ENCODE measurements around the gene ANKS3.

The ANKS3 gene

DNA sequence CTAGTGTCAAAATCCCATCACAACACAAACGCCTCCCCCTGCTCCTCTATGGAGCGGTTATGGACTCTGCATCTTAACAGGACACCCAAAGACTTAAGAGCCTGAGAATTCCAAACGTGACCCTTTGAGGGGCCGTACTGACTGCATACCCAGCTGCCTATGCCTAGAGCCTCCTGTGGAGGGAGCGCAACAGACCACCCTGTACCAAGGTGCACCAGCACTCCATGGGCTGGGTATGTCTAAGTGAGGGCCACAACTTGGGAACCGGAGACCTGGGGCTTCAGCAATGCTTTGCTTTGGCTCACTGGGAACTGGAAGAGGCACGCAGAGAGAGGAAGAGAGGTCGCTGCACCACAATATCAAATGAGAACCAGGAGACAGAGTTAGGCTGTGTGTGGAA, 5.4 kb downstream of the ANKS3 start:
- no peak for DNase-seq (ENCODE audit: low read depth in 2 of 2)

DNA sequence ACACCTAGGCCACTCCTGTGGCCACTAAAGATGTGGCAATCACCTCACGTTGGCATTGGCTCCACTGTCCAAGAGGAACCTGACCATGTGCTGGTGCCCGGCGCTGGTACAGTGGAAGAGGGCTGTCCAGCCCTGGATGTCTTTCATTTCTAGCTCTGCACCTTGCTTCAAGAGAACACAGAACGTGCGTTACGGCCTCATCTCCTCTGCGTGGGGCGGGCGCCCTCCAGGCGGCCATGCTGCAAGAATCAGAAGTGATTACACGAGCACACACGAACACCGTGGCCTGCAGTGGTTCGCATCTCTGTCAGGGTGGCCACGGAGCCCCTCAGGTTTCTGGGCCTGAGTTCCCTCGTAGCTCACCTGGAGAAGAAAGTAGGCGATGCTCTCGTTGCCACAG, 7.5 kb downstream of the ANKS3 start:
- no peak for DNase-seq (ENCODE audit: low read depth in 2 of 2)

- no peak for DNase-seq (ENCODE audit: low read depth in 2 of 2)
Measured at GRCh38 chr16:4724661-4725270, 9.3 kb downstream of the ANKS3 start.

DNA sequence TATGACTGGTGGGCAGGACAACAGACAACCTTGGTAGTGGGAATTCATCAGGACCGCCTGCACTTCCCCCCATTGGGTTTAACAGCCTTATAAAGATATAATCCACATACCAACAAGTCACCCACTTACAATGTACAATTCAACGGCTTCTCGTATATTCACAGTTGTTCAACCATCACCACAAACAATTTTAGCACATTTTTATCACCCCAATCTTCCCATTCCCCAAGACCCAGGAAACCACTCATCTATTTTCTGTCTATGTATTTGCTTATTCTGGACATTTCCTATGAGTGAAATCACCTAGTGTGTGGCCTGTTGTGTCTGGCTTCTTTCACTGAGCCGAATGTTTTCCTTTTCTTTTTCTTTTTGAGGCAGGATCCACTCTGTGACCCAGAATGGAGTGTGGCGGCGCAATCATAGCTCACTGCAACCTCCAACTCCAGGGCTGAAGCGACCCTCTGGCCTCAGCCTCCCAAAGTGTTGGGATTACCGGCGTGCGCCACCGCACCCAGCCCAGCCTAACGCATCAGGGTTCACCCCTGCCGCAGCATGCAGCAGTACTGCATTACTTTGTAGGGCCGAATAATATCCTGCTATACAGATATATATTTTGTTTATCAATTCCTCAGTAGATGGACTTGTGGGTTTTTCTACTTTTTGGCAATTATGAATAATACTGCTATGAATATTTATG, 10.9 kb downstream of the ANKS3 start:
- no peak for DNase-seq (ENCODE audit: low read depth in 2 of 2)

GRCh38 chr16:4718466-4718865, 15.6 kb downstream of the ANKS3 start:
- no peak for DNase-seq (ENCODE audit: low read depth in 2 of 2)

GRCh38 chr16:4714996-4715395, 19.1 kb downstream of the ANKS3 start:
- no peak for DNase-seq (ENCODE audit: low read depth in 2 of 2)

GRCh38 chr16:4713663-4714501, 20.2 kb downstream of the ANKS3 start:
- DNase-seq (ENCODE audit: low read depth in 2 of 2): no peak

GRCh38 chr16:4709481-4709880, 24.6 kb downstream of the ANKS3 start:
- DNase-seq (ENCODE audit: low read depth in 2 of 2): no peak

DNA sequence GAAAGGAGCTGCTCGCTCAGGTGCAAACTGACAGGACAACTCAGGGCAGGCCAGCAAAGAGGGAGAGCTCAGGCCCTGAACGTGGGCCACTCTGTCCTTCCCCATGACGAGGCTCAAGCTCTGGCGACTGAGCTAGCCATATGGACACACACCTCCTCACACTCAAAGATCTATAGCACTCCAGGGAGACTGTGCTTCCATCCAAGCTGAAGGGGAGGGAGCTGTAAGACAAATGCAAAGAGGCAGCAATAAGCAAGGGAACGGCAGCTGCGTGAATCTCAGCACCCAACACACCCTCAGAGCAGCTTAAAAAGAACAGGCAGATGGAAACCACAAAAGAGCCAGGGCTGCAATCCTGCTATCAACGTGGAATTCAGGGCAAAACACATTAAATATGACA, 27.2 kb downstream of the ANKS3 start:
- no peak for DNase-seq (ENCODE audit: low read depth in 2 of 2)

- no peak for DNase-seq (ENCODE audit: low read depth in 2 of 2)
Measured at GRCh38 chr16:4704913-4705312, 29.2 kb downstream of the ANKS3 start.

DNA sequence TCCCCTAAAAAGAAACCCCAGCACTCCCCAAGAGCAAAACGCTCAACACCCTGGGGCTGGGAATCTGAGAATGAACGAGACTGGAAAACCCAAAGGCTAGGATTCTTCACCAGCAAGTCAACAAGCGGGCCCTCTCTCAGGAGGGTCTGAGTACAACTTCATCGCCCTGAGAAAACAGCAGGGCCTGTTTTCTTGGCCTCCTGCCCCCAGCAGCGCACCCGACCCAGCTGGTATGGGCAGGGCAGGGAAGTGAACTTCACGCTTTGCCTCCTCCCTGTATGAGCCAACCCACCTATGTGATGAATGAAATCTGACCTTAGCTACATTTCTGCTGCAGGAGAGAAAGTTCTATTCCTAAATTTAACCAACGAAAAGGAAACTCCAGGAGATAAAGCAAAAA, 29.6 kb downstream of the ANKS3 start:
- no peak for DNase-seq (ENCODE audit: low read depth in 2 of 2)

DNA sequence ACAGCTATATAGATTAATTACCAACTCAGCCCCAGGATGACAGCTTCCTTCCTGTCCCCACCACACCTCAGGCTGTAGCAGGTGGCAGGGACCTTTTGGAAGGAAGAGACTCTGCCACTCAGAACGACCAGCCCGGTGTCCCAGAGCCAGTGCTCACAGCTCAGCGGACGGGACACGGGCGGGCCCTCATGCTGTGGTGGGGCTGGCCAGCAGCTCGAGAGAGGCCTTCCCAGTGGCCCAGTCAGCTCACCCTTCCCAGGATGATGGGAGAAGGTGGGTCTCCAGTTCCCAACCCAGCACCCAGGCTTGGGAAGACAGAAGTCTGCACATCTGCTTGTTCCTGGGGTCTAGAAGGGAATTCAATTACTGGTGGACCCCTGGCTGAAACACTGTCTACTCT, 30.2 kb downstream of the ANKS3 start:
- no peak for DNase-seq (ENCODE audit: low read depth in 2 of 2)

GRCh38 chr16:4702466-4702808, 31.6 kb downstream of the ANKS3 start:
- DNase-seq (ENCODE audit: low read depth in 2 of 2): no peak

DNA sequence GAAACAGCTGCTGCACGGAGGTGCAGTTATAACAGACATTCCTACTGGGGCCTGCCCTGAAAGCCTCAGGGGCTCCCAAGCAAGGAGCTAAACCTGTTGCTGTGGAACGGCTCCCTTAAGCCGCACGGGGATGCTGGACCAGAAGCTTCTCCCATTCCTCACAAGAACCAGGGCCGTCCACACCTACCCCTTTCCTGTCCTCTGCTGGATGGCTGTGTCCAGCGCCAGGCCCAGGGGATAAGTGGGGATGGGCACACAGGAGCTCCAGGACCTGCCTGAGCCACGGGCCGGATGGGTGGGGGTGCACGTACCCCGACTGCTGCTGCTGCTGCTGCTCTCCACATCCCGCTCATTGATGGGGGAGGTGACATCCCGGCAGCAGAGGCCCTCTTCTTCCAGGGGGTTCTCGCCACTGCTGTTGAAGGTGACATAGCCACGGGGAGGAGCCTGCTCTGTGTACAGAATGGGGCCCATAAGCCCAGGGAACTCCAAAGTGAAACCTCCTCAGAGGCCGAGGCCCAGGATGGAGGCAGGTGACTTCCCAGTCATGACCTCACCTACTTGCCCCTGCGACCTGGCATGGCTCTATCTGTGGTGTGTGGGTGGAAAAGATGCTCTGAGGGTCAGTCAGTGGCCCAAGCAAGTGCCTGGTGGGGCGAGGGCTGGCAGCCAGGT, 32.1 kb downstream of the ANKS3 start:
- DNase-seq (ENCODE audit: low read depth in 2 of 2): no peak

DNA sequence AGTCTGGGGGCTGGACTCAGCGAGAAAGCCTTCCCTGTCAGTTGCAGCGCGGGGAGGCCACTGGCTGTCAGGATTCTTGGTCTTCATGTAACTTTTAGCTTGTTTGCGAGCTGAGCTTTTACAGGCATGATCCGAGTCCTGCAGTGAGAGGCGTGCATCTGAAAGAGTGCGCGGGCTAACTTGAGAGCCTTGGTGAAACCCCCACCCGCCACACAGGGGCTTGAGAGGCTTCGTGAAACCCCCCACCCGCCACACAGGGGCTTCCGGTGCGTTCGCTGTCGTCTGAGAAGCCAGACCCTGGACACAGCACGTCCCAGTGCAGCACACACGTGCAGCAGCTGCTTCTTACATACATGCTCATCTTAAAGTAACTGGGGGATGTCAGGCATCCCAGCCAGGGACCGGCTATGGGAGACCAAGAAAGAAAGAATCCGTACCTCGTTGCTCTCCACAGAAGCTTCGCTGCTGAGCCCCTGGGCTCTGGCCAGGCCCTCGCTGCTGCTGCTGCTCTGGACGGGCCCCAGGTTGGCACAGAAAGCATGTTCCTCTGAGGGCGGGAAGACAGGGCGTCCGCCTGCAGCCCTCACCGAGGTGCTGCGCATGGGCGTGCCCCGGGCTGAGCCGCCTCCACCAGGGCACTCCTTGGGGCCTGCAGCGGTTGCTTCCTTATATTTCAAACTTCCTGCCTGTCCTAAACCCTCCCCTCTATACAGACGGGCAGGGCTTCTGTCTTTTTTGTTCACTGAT, 32.9 kb downstream of the ANKS3 start:
- DNase-seq (ENCODE audit: low read depth in 2 of 2): no peak

DNA sequence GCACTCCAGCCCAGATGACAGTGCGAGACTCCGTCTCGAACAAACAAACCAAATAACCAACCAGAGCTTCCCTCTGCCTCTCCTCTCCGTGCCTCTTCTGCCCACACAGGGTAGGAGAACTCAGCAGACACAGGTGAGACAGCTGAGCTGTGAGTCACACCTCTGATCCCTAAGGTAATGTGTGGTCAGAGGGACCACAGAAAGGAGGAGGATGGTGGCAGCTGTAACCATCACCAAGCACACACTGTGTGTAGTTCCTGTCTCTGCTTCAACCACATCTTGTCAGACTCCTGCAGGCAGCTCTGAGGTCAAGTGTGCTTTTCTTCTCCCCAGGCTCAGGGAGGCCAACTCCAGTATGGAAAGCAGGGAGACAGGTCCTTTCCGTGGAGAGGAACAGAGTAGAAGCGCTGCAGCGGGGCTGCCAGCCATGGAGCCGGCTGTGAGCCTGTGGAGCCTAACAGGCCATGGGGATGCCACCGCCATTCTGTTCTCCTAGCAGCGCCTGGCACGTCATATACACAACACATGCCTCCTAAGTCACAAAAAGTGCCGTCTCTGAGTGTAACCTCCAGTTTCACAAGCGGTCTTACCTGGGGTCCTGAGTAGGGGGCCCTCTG, 33.6 kb downstream of the ANKS3 start:
- DNase-seq (ENCODE audit: low read depth in 2 of 2): no peak

DNA sequence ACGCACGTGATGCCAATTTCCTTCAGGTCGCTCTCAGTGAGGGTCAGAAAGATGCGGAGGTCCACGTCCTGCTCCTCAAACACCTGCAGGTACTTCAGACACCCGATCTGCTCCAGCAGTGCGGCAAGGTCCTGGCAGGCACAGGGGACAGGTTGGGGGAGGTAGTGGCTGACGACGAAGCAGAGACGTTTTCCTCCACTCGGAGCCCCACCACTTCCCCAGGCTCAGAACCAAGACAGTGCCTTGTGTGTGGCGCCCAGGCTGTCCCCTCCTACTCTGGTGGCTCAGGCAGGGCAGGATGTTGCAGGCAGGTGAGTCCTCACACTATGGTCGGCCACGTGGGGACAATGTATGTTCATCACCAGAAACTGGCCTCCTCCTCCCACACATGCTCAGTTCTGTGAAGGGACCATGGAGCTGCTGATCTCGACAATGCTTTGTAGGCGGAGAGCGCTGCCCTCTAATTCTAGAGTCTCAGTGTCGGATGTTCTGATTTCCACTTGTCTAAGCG, 35.0 kb downstream of the ANKS3 start:
- DNase-seq (ENCODE audit: low read depth in 2 of 2): no peak

DNA sequence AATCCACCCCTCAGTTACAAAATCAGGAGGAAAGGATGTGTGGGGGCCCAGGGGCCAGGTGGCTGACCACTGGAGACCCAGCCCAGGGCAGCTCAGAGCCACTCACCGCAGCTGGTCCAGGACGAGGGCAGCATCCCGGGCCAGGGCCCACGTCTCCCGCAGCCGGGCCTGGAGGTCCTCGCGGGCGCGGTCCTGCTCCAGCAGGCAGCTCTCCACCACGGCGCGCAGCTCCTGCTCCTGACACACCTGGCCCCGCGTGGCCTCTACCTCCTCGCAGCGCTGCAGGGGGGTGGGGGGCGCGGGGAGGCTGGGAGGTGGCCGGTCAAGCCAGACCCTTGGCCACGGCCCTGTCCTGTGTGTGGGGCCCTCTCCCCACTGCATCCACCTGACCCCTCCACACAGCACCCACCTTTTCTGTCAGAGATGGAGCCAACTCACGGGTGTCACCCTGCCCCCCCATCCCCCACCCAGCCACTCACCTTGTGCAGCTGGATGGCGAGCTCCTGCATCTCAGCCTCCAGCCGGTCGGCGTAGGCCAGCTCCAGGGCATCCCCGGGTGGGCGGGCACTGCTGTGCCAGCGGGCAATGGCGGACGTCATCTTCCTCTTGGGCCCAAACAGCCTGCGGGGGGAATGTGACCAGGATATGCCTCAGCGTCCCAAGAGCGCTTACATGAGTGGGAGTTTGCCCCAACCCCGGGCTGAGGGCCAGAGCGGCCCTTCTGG, 35.6 kb downstream of the ANKS3 start:
- no peak for DNase-seq (ENCODE audit: low read depth in 2 of 2)

- DNase-seq (ENCODE audit: low read depth in 2 of 2): no peak
Measured at GRCh38 chr16:4697848-4698291, 36.2 kb downstream of the ANKS3 start.

Data from stimulated activated CD8-positive, alpha-beta memory T cell treated with anti-CD3 and anti-CD28 coated beads, Interleukin-2, amount 100 ng/mL, for 48 hours (primary cell).